ENCODE data around the gene SPTBN1. TPM values are rescaled to one million over a fixed set of nuclear protein-coding genes. Genes with fewer than 3 reads are reported as not detected.

Gene SPTBN1
- total and polyA plus RNA-seq, 2 of the 13 experiments (the other 11 are each of a cell fraction or from before 2014, with no cell fraction given) = 123 to 299 TPM

- TF ChIP-seq ZNF484 (CRISPR knock-in tag; IDR thresholded peaks at IDR 0.05; ENCODE audit: borderline replicate concordance, low read depth) (no peak), CEBPG (CRISPR knock-in tag; IDR thresholded peaks at IDR 0.05) (no peak), TIGD3 (CRISPR knock-in tag; IDR thresholded peaks at IDR 0.05; ENCODE audit: borderline replicate concordance) (peak; percentile 76; the same call in 1 of the 2 replicates), SP1 (IDR thresholded peaks at IDR 0.05) (no peak), SP1 (CRISPR knock-in tag; IDR thresholded peaks at IDR 0.05) (no peak), ZNF83 (CRISPR knock-in tag; IDR thresholded peaks at IDR 0.05; ENCODE audit: borderline replicate concordance) (no peak), ZNF572 (CRISPR knock-in tag; IDR thresholded peaks at IDR 0.05) (no peak), ARID4A (CRISPR knock-in tag; IDR thresholded peaks at IDR 0.05; ENCODE audit: borderline replicate concordance) (no peak), ZNF792 (CRISPR knock-in tag; IDR thresholded peaks at IDR 0.05) (no peak), FOXA3 (CRISPR knock-in tag; IDR thresholded peaks at IDR 0.05) (peak; percentile 40; the same call in 1 of the 2 replicates), MNT (IDR thresholded peaks at IDR 0.05) (peak; percentile 43; the same call in 1 of the 2 replicates), HOXA7 (CRISPR knock-in tag; IDR thresholded peaks at IDR 0.05) (no peak), ZNF816 (CRISPR knock-in tag; IDR thresholded peaks at IDR 0.05; ENCODE audit: borderline replicate concordance) (no peak), REXO4 (CRISPR knock-in tag; IDR thresholded peaks at IDR 0.05; ENCODE audit: borderline replicate concordance) (no peak), ZGPAT (CRISPR knock-in tag; IDR thresholded peaks at IDR 0.05) (no peak), HOMEZ (CRISPR knock-in tag; IDR thresholded peaks at IDR 0.05; ENCODE audit: low read depth) (peak; percentile 61; the same call in 1 of the 2 replicates), SCMH1 (CRISPR knock-in tag; IDR thresholded peaks at IDR 0.05; ENCODE audit: borderline replicate concordance) (no peak), ZNF780A (CRISPR knock-in tag; IDR thresholded peaks at IDR 0.05) (no peak), ZNF34 (CRISPR knock-in tag; IDR thresholded peaks at IDR 0.05; ENCODE audit: borderline replicate concordance) (no peak)
Observed at GRCh38 chr2:54611830-54612545, 155.9 kb downstream of the SPTBN1 start (continued).
